Spleen (tissue), 11 donors: ENCODE measurements around the gene MFN2. TPM values are rescaled to one million over a fixed set of nuclear protein-coding genes. Genes with fewer than 3 reads are reported as not detected.

ENCODE experiments used
- microRNA-seq, 3 donors: library from miRNA; unstranded; fragments of <30 nt; microRNA quantifications; one replicate each; pipeline versions ENCODE4 to v1.1.0, GENCODE V29; 2019 to 2020
- polyA plus RNA-seq, 3 donors: library from polyadenylated mRNA; stranded (reverse); fragments of 200-250 nt; gene quantifications; one replicate each; pipeline ENCODE4 v1.2.1, GENCODE V29; 2013
- small RNA-seq, 4 donors: library from RNA; depleted of rRNA; stranded (forward); fragments of <200 nt; gene quantifications; one replicate each; pipeline ENCODE3, GENCODE V24; 2016
- total RNA-seq, 7 donors: library from RNA; depleted of rRNA in 3 of 7; stranded (reverse); fragments of >200 nt in 3 of 7; fragmentation: NEBNext Ultra II Directional in 4 of 7; extraction: Animal tissue kit (Norgen Biotek cat#: 25700) in 4 of 7; gene quantifications; one replicate each; pipeline versions ENCODE4 v1.1.0 to v1.2.1, GENCODE V29; 2016 to 2021
- donor health status: healthy with polysubstance abuse.
- donor health status: DM: no; HTN: no; CAD: no; lungs with moderate emphysema.
- donor health status: DM: no; HTN: no; CAD: no.
- donor health status: Bipolar disorder and iron deficiency.
- donor health status: healthy.
- donor health status: DM: no; HTN: no; CAD: no.
- donor health status: DM: yes; HTN: yes; CAD: no.

Gene MFN2
- total and polyA plus RNA-seq, 10 donors = 14.8 to 69.6 (median 60.5) TPM

Small RNA genes lying within 50 kb of the gene (microRNA-seq; reads per million reads assigned to microRNA genes)
- gene MIR6729 = 0.85 to 1.1 (median 1.1) reads per million in 3 donors

Small RNA genes lying within 50 kb of the gene (small RNA-seq; reads per million reads assigned to genes)
- gene AL096840.1 (0 reads per million in 4 donors), gene MIR6729 (0 reads per million in 4 donors), gene RF00019 (0 reads per million in 4 donors), gene RN7SL649P (0 reads per million in 4 donors)

Other genes with a start within 250 kb of the MFN2 start
- 100 to 1,000 TPM in 2 of 7 donors, 10 to 100 TPM in 5; 48.5 to 120 (median 64.2) TPM for gene AGTRAP, start 244.3 kb upstream of the MFN2 start, total RNA-seq
- gene AGTRAP, start 244.3 kb upstream of the MFN2 start, polyA plus RNA-seq = 10 to 100 TPM; 40.8 to 54.7 (median 50.5) TPM
- gene C1orf167, start 218.3 kb upstream of the MFN2 start, total RNA-seq = 1 to 10 TPM in 1 of 7 donors, under 1 TPM in 5, not detected in 1; 0.74 to 4.8 (median 0.86) TPM
- gene C1orf167, start 218.3 kb upstream of the MFN2 start, polyA plus RNA-seq = 1 to 10 TPM in 2 of 3 donors, under 1 TPM in 1; 0.96 to 1.7 (median 1.7) TPM
- 10 to 100 TPM; 46.5 to 79.8 (median 76.0) TPM for gene MTHFR, start 174.5 kb upstream of the MFN2 start, total RNA-seq
- 10 to 100 TPM in 1 of 3 donors, 1 to 10 TPM in 2; 6.7 to 23.4 (median 8.3) TPM for gene MTHFR, start 174.5 kb upstream of the MFN2 start, polyA plus RNA-seq
- gene CLCN6, start 174.3 kb upstream of the MFN2 start, total RNA-seq = 10 to 100 TPM; 21.2 to 34.4 (median 27.9) TPM
- 10 to 100 TPM in 2 of 3 donors, 1 to 10 TPM in 1; 6.3 to 13.5 (median 12.4) TPM for gene CLCN6, start 174.3 kb upstream of the MFN2 start, polyA plus RNA-seq
- gene NPPA, start 132.7 kb upstream of the MFN2 start, total RNA-seq = 1 to 10 TPM in 1 of 7 donors, not detected in 6; 2.6 TPM
- gene NPPA, start 132.7 kb upstream of the MFN2 start, polyA plus RNA-seq = 1 to 10 TPM in 1 of 3 donors, under 1 TPM in 2; 0.22 to 2.9 (median 0.24) TPM
- not detected for gene NPPB, start 121.5 kb upstream of the MFN2 start, total RNA-seq
- gene NPPB, start 121.5 kb upstream of the MFN2 start, polyA plus RNA-seq = under 1 TPM; 0.38 to 0.80 (median 0.57) TPM
- 10 to 100 TPM; 39.0 to 93.0 (median 45.8) TPM for gene KIAA2013, start 54.0 kb upstream of the MFN2 start, total RNA-seq
- 10 to 100 TPM; 20.7 to 36.2 (median 26.5) TPM for gene KIAA2013, start 54.0 kb upstream of the MFN2 start, polyA plus RNA-seq
- 10 to 100 TPM; 40.0 to 53.4 (median 46.4) TPM for gene PLOD1, start 45.7 kb upstream of the MFN2 start, total RNA-seq
- 10 to 100 TPM; 11.6 to 19.7 (median 14.5) TPM for gene PLOD1, start 45.7 kb upstream of the MFN2 start, polyA plus RNA-seq
- gene MIIP, start 39.1 kb downstream of the MFN2 start, total RNA-seq = 10 to 100 TPM; 33.2 to 65.5 (median 46.5) TPM
- gene MIIP, start 39.1 kb downstream of the MFN2 start, polyA plus RNA-seq = 100 to 1,000 TPM in 1 of 3 donors, 10 to 100 TPM in 2; 38.0 to 109 (median 97.2) TPM
- gene TNFRSF8, start 82.9 kb downstream of the MFN2 start, total RNA-seq = 1 to 10 TPM; 1.3 to 7.6 (median 2.2) TPM
- 1 to 10 TPM; 1.7 to 2.0 (median 1.9) TPM for gene TNFRSF8, start 82.9 kb downstream of the MFN2 start, polyA plus RNA-seq
- gene TNFRSF1B, start 186.5 kb downstream of the MFN2 start, total RNA-seq = 100 to 1,000 TPM; 142 to 233 (median 183) TPM
- gene TNFRSF1B, start 186.5 kb downstream of the MFN2 start, polyA plus RNA-seq = 10 to 100 TPM; 28.5 to 63.2 (median 36.8) TPM
- gene VPS13D, start 249.6 kb downstream of the MFN2 start, total RNA-seq = 100 to 1,000 TPM in 1 of 7 donors, 10 to 100 TPM in 6; 70.3 to 108 (median 93.7) TPM
- gene VPS13D, start 249.6 kb downstream of the MFN2 start, polyA plus RNA-seq = 10 to 100 TPM; 10.1 to 15.3 (median 10.5) TPM